Ascending aorta (tissue), 2 donors: Measurements from ENCODE around the gene TRAP1. TPM values are rescaled to one million over a fixed set of nuclear protein-coding genes. Genes with fewer than 3 reads are reported as not detected.

ENCODE experiments used
- DNase-seq, 2 donors: peaks; one replicate each; pipeline ENCODE4 v3.0.0-alpha.2; 2019; ENCODE audit warnings: low spot score in 2 of 2
- H3K27ac ChIP-seq, 2 donors: fragments of 200-600 bp; sonication (generic); one replicate each; pipeline ENCODE4 v1.5.1; 2016 to 2017; ENCODE audit warnings: mild to moderate bottlenecking in 1 of 2
- H3K27me3 ChIP-seq: fragments of 200-600 bp; sonication (generic); one replicate; pipeline ENCODE4 v1.5.1; 2017
- H3K36me3 ChIP-seq, 2 donors: fragments of 200-600 bp; sonication (generic); one replicate each; pipeline ENCODE4 v1.5.1; 2016
- H3K4me1 ChIP-seq, 2 donors: fragments of 200-600 bp; sonication (generic); one replicate each; pipeline ENCODE4 v1.5.1; 2016 to 2017; ENCODE audit warnings: mild to moderate bottlenecking in 1 of 2
- H3K4me3 ChIP-seq, 2 donors: fragments of 200-600 bp; sonication (generic); one replicate each; pipeline ENCODE4 v1.5.1; 2016 to 2017; ENCODE audit warnings: mild to moderate bottlenecking in 1 of 2
- H3K9me3 ChIP-seq, 2 donors: fragments of 200-600 bp; sonication (generic); one replicate each; pipeline ENCODE4 v1.5.1; 2016
- intact Hi-C: fragments of 100-400 bp; cut with DNase I; formaldehyde crosslinking; loops from one replicate; pipeline ENCODE4 v1.15.1; 2023
- total RNA-seq: library from RNA; depleted of rRNA; stranded (reverse); fragments of >200 nt; gene quantifications from one replicate; pipeline ENCODE4 v1.1.0, GENCODE V29; 2016
- TF ChIP-seq, protein P1 (sequence below), 3 experiments: fragments of 200-600 bp in 2 of 3; fragments of 450-650 bp in 1 of 3; sonication (generic) in 2 of 3; IDR thresholded peaks; one replicate each; pipeline ENCODE4 v1.5.1; 2016 to 2019; ENCODE audit warnings: antibody characterized with exemption in 3 of 3, mild to moderate bottlenecking in 1 of 3, moderate library complexity in 1 of 3

TRAP1 gene
- total RNA-seq, 1 donor from 2014 or later: 169 TPM

DNA sequence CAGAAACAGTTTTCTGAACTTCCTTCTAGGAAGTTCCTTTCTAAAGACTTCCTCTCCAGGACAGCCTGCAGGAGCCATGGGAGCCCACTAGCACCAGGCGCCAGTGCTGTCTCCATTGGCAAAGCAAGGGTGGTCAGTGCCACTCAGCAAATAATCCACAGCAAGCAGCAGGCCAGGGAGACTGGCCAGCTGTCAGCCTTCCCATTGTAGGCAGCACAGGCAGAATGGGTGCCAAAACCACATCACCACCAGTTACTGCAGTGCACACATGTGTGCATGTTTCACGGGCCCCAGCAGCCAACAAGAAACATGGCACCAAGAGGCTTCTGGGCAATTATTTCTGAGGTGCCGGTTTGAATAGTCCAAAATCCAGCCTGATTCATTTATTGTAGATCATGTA is 36.1 kb downstream of the TRAP1 start:
- Histone ChIP-seq H3K4me1 (no peaks in the 10 kb centered on the region), H3K27ac (no peak overlapping the region), H3K36me3 (peaks cover 53 to 70% of the 10 kb centered on the region in 2 donors), H3K27me3 (no peaks in the 10 kb centered on the region), H3K9me3 (no peaks in the 10 kb centered on the region), H3K4me3 (no peak overlapping the region)
- intact Hi-C loops: no loop called here
- no peak for DNase-seq
- TF ChIP-seq, protein P1, sequence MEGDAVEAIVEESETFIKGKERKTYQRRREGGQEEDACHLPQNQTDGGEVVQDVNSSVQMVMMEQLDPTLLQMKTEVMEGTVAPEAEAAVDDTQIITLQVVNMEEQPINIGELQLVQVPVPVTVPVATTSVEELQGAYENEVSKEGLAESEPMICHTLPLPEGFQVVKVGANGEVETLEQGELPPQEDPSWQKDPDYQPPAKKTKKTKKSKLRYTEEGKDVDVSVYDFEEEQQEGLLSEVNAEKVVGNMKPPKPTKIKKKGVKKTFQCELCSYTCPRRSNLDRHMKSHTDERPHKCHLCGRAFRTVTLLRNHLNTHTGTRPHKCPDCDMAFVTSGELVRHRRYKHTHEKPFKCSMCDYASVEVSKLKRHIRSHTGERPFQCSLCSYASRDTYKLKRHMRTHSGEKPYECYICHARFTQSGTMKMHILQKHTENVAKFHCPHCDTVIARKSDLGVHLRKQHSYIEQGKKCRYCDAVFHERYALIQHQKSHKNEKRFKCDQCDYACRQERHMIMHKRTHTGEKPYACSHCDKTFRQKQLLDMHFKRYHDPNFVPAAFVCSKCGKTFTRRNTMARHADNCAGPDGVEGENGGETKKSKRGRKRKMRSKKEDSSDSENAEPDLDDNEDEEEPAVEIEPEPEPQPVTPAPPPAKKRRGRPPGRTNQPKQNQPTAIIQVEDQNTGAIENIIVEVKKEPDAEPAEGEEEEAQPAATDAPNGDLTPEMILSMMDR (IDR thresholded peaks at IDR 0.05): no peak

DNA sequence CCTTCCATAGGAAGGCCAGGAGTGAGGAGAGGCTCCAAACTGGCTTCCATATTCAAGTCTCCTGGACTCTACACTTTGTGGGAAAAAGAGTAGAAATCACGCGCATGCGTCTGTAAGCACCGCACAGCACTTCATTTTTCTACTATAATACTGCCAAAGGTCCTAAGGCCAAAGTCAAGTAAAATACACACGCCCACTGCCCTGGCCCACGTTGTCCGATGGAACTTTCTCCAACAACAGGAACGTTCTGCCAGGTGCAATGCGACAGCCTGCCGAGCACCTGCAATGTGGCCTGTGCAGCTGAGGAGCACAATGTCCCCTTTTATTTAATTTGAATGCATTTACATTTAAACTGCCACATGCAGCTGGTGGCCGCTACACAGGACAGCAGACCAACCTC is 39.3 kb downstream of the TRAP1 start:
- Histone ChIP-seq H3K4me3 (no peak overlapping the region), H3K36me3 (peaks cover 56 to 75% of the 10 kb centered on the region in 2 donors), H3K27me3 (no peaks in the 10 kb centered on the region), H3K27ac (no peak overlapping the region), H3K9me3 (no peaks in the 10 kb centered on the region), H3K4me1 (no peaks in the 10 kb centered on the region)
- intact Hi-C loops: no loop called here
- TF ChIP-seq, protein P1 (IDR thresholded peaks at IDR 0.05): no peak
- DNase-seq: no peak

DNA sequence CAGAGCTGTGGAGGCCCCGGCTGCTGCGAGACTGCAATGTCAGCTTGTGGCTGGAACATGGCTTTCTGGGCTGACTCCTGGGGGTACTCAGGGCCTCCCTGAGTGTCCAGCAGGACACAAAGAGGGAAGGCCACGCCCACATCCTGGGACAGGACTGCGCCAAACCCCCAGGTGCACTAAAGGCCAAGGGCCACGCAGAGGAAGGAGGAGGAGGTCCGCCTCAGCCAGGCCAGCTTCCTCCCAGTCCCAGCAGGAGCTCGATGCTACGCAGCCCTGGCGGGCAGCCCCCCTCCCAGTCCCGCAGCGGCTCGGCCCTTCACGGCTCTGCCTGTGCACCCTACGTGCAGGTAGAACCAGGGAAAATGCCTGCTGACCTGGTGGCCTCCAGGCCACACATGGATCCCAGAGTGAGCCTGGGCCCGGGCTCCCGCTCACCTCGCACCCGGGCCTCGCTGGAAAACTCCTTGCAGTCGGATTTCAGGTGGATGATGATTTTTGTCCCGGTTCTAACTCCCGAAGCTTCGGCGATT is 41.7 kb downstream of the TRAP1 start:
- no peak overlapping the region for H3K4me3 ChIP-seq
- no peak for DNase-seq
- intact Hi-C loops: no loop called here
- H3K27ac ChIP-seq: no peak overlapping the region
- no peaks in the 10 kb centered on the region for H3K27me3 ChIP-seq
- no peaks in the 10 kb centered on the region for H3K9me3 ChIP-seq
- TF ChIP-seq, protein P1 (IDR thresholded peaks at IDR 0.05): no peak
- H3K4me1 ChIP-seq: no peaks in the 10 kb centered on the region
- H3K36me3 ChIP-seq: peaks cover 59 to 85% of the 10 kb centered on the region in 2 donors

DNA sequence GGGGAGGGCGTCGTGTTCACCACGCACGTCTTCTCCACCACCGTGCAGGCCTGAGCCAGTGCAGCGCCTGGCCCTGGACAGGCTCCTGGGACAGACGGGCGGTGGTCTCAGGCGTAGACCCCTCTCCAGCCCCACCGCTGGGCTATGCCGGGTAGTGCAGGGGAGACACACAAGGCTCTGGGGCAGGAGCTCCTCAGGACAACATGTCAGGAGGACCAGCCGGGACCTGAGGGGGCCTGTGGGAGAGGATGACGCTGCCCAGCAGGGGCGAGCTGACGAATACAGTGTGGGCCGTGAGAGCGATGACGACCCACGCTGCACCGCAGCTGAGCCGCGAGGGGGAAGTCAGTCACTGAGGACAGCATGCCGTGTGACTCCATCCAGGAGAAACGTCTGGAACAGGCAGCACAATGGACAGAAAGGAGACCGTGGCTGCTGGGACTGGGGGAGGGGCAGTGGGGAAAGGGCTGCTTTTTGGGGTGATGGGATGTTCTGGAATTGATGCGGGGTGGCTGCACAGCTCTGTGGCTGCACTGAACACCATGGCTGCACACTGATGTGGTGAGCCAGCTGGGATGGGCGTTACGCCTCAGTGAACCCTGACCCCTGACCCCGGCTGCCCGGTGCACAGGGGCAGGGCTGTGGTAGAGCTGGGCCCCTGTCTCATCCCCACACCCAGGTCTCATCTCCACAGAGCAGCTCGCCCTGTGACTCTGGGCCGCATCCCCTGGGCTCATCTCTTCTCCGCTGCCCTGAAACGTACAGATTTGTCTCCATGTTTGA is 42.6 kb downstream of the TRAP1 start:
- Histone ChIP-seq H3K36me3 (peaks cover 52 to 86% of the 10 kb centered on the region in 2 donors), H3K4me1 (no peaks in the 10 kb centered on the region)
- intact Hi-C loops: no loop called here

GRCh38 chr16:3673676-3674377 is 43.5 kb downstream of the TRAP1 start:
- H3K27ac ChIP-seq: no peak overlapping the region
- H3K9me3 ChIP-seq: no peaks in the 10 kb centered on the region
- no peaks in the 10 kb centered on the region for H3K4me1 ChIP-seq
- DNase-seq: no peak
- no peak overlapping the region for H3K4me3 ChIP-seq
- H3K36me3 ChIP-seq: peaks cover 50 to 83% of the 10 kb centered on the region in 2 donors
- H3K27me3 ChIP-seq: no peaks in the 10 kb centered on the region
- intact Hi-C loops: no loop called here
- TF ChIP-seq, protein P1 (IDR thresholded peaks at IDR 0.05): no peak

More for the DNA sequence above, 42.6 kb downstream of the TRAP1 start:
- Histone ChIP-seq H3K9me3 (no peaks in the 10 kb centered on the region), H3K27me3 (no peaks in the 10 kb centered on the region), H3K4me3 (no peak overlapping the region), H3K27ac (no peak overlapping the region)
- TF ChIP-seq, protein P1 (IDR thresholded peaks at IDR 0.05): no peak
- DNase-seq: no peak
